ENCODE data around the gene CLDN12.
"Not testable (repeated sequence)": the region's sequence is repeated elsewhere in the genome, so short reads cannot be mapped to it uniquely, and the experiment has no call there.

Gene CLDN12

DNA sequence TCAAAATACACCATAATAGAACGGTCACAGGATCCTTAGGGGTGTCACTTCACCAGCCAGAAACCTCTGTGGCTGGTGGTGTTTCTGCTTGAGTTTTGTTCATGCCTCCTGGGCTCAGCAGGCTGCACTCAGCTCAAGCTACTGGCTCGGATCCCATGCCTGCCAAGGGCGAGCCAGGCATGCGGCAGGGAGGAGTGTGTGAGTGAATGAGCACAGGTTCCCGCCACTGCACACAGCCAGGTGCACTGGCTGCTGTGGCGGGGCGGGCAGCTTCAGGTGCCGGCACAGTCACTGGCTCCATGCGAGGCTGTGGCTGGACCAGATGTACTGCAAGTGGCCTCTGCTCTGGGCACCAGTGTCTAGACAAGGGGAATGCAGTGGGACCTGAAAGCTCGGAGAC lies 29.5 kb downstream of the CLDN12 start:
- DNase-seq (ENCODE audit: low spot score) (no peak), FAIRE-seq (no peak)

DNA sequence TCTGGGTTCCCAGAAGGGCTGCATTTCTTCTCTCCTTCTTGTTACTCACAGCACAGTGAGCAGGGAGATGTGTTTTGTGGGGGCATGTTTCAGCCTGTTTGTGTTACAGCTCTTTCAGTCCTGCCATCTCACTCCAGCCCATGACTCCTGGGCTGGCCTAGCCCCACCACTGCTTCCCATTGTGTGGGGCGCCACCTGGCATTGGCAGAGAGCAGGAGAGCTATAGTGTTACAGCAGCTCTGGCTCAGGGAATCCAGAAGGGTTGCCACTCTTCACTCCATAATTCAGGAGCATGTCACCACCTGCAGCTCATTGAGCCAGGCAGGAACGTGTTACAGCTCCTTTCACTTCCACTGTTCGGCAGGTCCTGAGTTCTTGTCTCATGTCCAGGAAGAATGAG lies 30.0 kb downstream of the CLDN12 start:
- no peak for DNase-seq (ENCODE audit: low spot score)
- FAIRE-seq = no peak

DNA sequence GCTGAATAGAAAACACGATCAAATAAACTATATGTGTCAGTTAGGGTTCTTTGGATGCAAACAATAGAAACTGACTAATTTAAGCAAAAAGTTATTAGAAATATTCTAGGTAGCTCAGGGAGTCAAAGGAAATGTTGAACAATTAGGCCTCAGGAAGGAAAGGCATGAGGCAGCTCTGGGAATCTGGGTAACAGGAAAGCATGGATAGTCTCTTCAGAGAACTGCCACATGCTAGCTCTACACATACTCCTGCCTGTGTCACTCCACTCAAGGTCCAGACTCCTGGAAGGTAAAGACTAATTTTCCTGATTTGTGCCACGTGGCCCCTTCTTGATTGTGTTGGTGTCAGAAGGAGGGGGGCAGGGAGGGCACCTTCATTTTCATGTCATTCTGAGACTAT lies 42.4 kb downstream of the CLDN12 start:
- FAIRE-seq (no peak), DNase-seq (ENCODE audit: low spot score) (no peak)

DNA sequence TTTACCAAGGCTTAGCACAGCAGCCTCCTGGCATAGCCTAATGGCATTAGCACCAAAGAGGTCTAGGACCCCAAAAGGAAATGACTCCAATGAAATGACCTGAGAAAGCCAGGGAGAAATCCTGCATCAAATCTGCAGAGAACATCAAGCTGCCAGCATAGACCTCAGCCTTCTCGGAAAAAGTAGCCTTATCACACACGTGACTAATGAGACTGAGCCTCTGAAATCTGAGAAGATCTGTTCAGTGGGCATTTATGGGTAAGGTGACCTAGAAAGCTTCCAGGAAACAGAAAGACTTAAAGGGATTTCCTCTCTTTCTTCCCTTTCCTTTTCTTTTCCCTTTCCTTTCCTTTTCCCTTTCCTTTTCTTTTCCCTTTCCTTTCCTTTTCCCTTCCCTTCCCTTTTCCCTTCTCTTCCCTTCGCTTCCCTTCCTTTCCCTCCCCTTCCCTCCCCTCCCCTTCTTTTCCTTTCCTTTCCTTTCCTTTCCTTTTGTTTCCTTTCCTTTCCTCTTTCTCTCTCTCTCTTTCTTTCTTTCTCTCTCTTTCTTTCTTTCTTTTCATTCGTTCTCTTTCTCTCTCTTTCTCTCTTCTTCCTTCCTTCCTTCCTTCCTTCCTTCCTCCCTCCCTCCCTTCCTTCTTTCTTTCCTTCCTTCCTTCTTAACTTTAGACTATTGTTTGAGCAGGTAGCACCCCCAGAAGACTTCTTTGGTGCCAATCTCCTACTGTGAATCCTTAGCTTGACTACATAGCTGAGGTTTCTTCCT lies 43.1 kb downstream of the CLDN12 start:
- DNase-seq (ENCODE audit: low spot score) (no peak), FAIRE-seq (no peak)

DNA sequence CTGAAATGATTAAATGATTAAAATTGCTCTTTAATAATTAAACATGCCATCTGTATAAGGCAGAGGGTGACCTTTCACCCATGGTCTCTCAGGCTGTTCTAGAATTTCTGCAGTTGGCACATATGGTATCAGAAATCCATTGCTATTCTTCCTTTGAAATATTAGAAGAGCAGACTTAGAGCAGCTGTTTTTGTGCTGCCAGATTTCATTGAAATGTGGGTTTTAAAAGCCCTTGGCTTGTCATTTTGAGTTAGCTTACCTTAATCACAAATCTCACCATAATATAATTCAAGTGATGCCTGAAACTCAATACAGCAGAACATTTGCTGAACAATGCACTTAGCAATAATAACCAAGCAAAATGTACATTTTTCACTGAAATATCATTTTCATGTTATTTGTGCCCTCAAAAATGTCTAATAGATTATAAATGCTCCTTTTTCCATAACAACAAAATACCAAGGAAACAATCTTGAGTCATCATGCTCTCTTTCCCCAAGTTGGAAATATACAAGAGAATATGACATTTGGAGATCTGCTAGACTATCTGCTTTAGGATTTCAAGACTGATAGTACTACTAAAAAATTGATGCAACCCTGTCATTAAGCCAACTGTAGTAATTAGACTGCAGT lies 50.1 kb downstream of the CLDN12 start:
- FAIRE-seq (no peak), DNase-seq (ENCODE audit: low spot score) (no peak)

DNA sequence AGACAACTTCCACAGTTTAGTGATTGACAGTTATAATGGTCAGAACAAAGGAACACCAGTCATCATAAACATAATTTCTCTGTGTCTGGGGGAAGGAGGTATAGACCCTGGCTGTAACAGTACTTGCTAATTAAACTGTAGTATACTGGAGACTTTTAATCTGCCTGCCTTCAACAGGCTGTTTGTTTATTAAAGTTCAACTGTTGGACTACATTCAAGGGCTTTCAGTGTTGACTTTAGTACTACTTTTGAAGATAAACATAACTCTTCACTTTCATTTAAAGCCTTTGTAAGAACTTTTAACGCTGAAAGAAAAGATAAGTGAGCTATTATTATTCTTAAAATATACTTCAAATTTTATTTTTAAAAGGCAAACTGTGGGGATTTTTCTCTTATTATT lies 50.7 kb downstream of the CLDN12 start:
- peak; percentile 67 for FAIRE-seq
- DNase-seq (ENCODE audit: low spot score) = no peak

DNA sequence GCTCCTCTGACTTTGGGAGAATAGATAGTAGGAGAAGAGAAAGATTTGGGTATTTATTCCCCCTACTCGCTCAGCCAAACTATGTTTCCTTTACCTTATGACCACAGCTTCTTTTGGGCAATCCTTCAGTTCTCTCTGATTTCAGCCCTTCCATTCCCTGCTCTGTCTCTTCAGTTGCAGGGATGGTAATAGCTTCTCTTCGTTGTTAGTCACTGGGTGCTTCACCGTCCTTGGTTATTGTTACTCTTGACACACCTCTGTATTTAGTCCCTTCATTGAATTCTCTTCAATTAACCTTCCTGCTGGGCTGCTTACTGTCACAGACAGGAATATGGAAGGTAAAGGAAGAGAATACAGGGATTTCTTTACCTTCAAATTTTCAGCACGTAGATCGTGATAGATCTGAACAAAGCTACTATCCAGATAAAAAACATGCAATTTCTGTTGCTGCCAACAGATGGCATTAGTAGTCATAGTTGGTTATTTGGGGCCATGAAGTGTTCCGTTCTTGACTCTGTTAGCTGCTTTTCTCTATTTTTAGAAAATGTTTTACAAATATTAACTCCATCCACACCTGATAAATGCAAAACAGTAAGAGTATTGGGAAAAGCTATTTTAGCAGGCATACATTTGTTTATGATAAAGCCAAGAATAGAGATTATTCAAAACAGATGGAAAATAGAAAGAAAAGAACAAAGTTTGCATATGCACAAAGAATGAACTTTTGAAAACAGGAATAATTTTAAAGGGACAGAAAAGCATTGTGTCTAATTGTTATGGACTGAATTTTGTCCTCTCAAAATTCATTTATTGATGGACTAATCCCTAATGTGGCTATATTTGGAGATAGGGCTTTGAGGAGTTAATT lies 52.1 kb downstream of the CLDN12 start:
- DNase-seq (ENCODE audit: low spot score) = peak; percentile 74
- FAIRE-seq = peak; percentile 56

DNA sequence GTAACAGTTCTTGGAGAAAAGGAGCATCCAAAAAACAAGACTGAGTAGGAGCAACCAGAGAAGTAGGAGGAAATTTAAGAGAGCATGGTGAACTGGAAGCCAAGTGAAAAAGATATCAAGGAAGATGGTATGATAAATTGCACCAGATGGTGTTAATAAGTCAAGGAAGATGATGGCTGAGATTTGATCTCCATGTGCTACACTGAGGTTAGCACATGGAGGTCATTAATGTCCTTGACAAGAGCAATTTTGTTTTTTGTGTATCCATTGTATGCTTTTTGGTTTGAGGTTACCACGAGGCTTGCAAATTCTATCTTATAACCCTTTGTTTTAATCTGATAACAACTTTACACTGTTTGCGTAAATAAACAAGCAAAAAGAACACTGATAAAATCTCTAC lies 54.8 kb downstream of the CLDN12 start:
- DNase-seq (ENCODE audit: low spot score) = no peak
- no peak for FAIRE-seq

DNA sequence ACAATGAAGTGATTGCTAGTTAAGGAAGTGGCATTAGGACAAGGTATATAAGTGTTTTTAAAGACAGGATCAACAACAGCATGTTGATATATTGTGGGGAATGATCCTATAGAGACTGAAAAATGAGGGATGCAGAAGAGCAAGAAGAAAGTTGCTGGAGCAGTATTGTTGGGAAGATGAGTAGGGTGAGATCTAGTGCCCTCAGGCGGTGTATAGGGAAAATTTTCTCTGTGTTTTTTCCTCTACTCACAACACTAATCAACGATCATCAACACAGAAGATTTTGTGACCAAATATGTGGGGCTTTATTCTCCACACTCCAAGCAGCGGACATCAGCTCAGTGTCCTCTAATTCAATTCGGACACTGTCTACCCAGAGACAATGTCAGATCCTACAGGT lies 56.6 kb downstream of the CLDN12 start:
- FAIRE-seq (no peak), DNase-seq (ENCODE audit: low spot score) (peak; percentile 41)

DNA sequence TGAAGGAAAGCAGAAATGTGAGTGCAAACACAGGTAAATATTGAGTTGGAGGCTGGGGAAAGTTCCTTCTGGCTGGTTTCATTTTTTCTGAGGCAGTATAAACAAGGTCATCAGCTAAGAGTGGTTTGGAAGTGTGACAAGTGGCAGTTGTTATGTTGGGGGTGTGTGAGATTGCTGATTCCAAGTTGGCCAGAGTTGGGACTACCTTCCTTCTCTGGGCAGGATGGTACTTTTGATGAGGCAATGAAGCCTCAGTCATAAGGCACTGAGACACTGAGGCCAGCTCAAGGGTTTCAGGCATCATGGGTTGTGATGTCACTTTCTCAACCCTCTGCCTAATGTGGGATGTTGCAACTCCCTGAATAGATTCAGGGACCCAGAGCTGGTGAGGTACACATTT lies 58.0 kb downstream of the CLDN12 start:
- DNase-seq (ENCODE audit: low spot score) = no peak
- FAIRE-seq = peak; percentile 79

DNA sequence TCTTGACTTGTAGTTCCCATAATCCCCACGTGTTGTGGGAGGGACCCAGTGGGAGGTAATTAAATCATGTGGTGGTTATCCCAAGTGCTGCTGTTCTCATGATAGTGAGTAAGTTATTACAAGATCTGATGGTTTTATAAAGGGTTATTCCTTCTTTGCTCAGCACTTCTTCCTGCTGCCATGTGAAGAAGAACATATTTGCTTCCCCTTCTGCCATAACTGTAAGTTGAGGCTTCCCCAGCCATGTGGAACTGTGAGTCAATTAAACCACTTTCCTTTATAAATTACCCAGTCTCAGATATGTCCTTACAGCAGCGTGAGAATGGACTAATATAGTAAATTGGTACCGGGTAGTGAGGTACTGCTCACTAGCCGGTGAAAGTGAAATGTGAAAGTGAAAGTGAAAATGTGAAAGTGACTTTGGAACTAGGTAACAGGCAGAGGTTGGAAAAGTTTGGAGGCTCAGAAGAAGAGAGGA lies 59.9 kb downstream of the CLDN12 start:
- FAIRE-seq; DNase-seq (ENCODE audit: low spot score): not testable (repeated sequence)

Data from urothelium cell line (cell line).